ENCODE results near the gene MYO1B.

Gene MYO1B

GRCh38 chr2:191222507-191222906 is 22.7 kb upstream of the MYO1B start:
- Histone ChIP-seq H3K4me2 (ENCODE audit: low read depth, low read length, poor library complexity, severe bottlenecking) (no peak overlapping the region), H2AFZ (ENCODE audit: low read length) (no peak overlapping the region), H3K9me3 (ENCODE audit: insufficient read depth, low read depth, low read length) (no peaks in the 10 kb centered on the region), H3K4me1 (ENCODE audit: insufficient read depth, low read length, poor library complexity, severe bottlenecking) (peaks cover 6% of the 10 kb centered on the region), H3K4me3 (ENCODE audit: low read length, poor library complexity, severe bottlenecking) (no peak overlapping the region), H4K20me1 (ENCODE audit: insufficient read depth, low read length, poor library complexity, severe bottlenecking) (no peaks in the 10 kb centered on the region), H3K79me2 (ENCODE audit: insufficient read depth, low read length) (no peaks in the 10 kb centered on the region), H3K9ac (ENCODE audit: low read depth, low read length, poor library complexity, severe bottlenecking) (no peak overlapping the region), H3K36me3 (ENCODE audit: insufficient read depth, low read length) (no peaks in the 10 kb centered on the region), H3K9me2 (replicated peaks; ENCODE audit: low read depth, low read length) (no peaks in the 10 kb centered on the region), H3F3A (ENCODE audit: low read depth) (no peaks in the 10 kb centered on the region), H3K27me3 (ENCODE audit: insufficient read depth, low read length, poor library complexity, severe bottlenecking) (no peaks in the 10 kb centered on the region)
- no peak for TF ChIP-seq EZH2phosphoT487 (IDR thresholded peaks at IDR 0.05; ENCODE audit: borderline replicate concordance)
- TF ChIP-seq CTCF (conservative IDR thresholded peaks at IDR 0.05; ENCODE audit: low read length): no peak

- Histone ChIP-seq H3K9ac (ENCODE audit: low read depth, low read length, poor library complexity, severe bottlenecking) (no peak overlapping the region), H3K36me3 (ENCODE audit: insufficient read depth, low read length) (no peaks in the 10 kb centered on the region), H4K20me1 (ENCODE audit: insufficient read depth, low read length, poor library complexity, severe bottlenecking) (no peaks in the 10 kb centered on the region), H3K4me3 (ENCODE audit: low read length, poor library complexity, severe bottlenecking) (no peak overlapping the region), H3K9me2 (replicated peaks; ENCODE audit: low read depth, low read length) (no peaks in the 10 kb centered on the region), H2AFZ (ENCODE audit: low read length) (no peak overlapping the region), H3K4me1 (ENCODE audit: insufficient read depth, low read length, poor library complexity, severe bottlenecking) (peaks cover 3% of the 10 kb centered on the region), H3K9me3 (ENCODE audit: insufficient read depth, low read depth, low read length) (no peaks in the 10 kb centered on the region), H3K4me2 (ENCODE audit: low read depth, low read length, poor library complexity, severe bottlenecking) (no peak overlapping the region), H3F3A (ENCODE audit: low read depth) (no peaks in the 10 kb centered on the region), H3K27me3 (ENCODE audit: insufficient read depth, low read length, poor library complexity, severe bottlenecking) (no peaks in the 10 kb centered on the region), H3K79me2 (ENCODE audit: insufficient read depth, low read length) (no peaks in the 10 kb centered on the region)
- TF ChIP-seq CTCF (conservative IDR thresholded peaks at IDR 0.05; ENCODE audit: low read length): no peak
- TF ChIP-seq EZH2phosphoT487 (IDR thresholded peaks at IDR 0.05; ENCODE audit: borderline replicate concordance): no peak
These were observed 22.3 kb upstream of the MYO1B start for GRCh38 chr2:191222952-191223351.

- H2AFZ ChIP-seq (ENCODE audit: low read length): no peak overlapping the region
- H4K20me1 ChIP-seq (ENCODE audit: insufficient read depth, low read length, poor library complexity, severe bottlenecking): no peaks in the 10 kb centered on the region
- no peaks in the 10 kb centered on the region for H3F3A ChIP-seq (ENCODE audit: low read depth)
These were observed 20.1 kb upstream of the MYO1B start for GRCh38 chr2:191225126-191225525.

More at GRCh38 chr2:191225126-191225525, 20.1 kb upstream of the MYO1B start:
- no peaks in the 10 kb centered on the region for H3K36me3 ChIP-seq (ENCODE audit: insufficient read depth, low read length)
- H3K4me1 ChIP-seq (ENCODE audit: insufficient read depth, low read length, poor library complexity, severe bottlenecking): no peaks in the 10 kb centered on the region
- H3K79me2 ChIP-seq (ENCODE audit: insufficient read depth, low read length): no peaks in the 10 kb centered on the region
- no peak overlapping the region for H3K9ac ChIP-seq (ENCODE audit: low read depth, low read length, poor library complexity, severe bottlenecking)
- no peaks in the 10 kb centered on the region for H3K9me2 ChIP-seq (replicated peaks; ENCODE audit: low read depth, low read length)
- H3K27me3 ChIP-seq (ENCODE audit: insufficient read depth, low read length, poor library complexity, severe bottlenecking): no peaks in the 10 kb centered on the region
- no peak overlapping the region for H3K4me2 ChIP-seq (ENCODE audit: low read depth, low read length, poor library complexity, severe bottlenecking)
- no peak overlapping the region for H3K4me3 ChIP-seq (ENCODE audit: low read length, poor library complexity, severe bottlenecking)
- TF ChIP-seq EZH2phosphoT487 (IDR thresholded peaks at IDR 0.05; ENCODE audit: borderline replicate concordance) (no peak), CTCF (conservative IDR thresholded peaks at IDR 0.05; ENCODE audit: low read length) (no peak)
- H3K9me3 ChIP-seq (ENCODE audit: insufficient read depth, low read depth, low read length): no peaks in the 10 kb centered on the region

Measured in Loucy (cell line).